Measurements from ENCODE around the gene UTP20. TPM values are rescaled to one million over a fixed set of nuclear protein-coding genes. Genes with fewer than 3 reads are reported as not detected.

Gene UTP20
- 13.5 and 13.6 TPM in 2 replicates for total RNA-seq (2014; rRNA removed; shearing (Covaris generic))

DNA sequence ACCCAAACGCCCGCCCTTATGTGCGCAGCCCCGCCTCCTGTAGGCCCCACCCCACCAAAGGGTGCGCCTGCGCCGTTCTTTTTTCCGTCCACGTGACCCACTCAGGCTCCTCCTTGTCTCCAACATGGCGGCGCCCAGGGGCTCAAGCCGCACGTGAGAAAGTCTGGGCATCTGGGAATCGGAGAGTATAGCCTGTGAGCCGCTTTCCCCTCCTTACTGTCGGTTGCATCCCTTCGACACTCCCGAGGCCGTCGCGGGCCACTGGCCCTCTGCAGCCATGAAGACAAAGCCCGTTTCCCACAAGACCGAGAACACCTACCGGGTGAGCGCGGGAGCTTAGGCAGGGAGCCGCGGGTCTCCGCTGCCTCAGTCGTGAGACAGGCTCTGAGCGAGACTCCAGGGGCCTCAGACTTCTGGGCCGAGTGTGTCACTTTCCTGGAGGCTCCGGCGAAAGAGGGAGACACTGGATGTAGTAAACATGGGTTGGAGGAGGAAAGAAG lies at the start of gene UTP20:
TSS of gene UTP20 (plus strand) at position 100 of the 500 bp plus-strand sequence. CDS start at position 278, 178 bp downstream.
- DNase-seq (ENCODE audit: low read depth): peak; percentile 79

DNA sequence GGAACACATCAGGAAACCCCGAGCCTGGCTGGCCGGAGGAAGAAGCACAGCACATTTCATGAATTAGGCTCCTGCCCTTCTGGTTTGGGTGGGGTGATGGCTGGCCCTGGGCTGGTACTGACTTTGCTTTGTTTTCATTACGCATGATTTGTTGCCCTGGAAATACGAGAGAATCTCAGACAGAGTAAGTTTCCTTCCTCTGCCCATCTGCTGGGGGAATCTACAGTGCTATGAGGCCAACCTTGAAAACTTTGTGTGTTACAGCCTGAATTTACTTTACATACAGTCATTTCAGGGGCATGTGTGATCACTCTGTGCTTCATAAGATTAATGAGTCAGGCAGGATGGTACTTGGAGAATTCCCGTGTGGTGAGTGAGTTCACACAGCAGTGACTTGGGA lies 49.4 kb upstream of the UTP20 start:
- DNase-seq (ENCODE audit: low read depth): peak; percentile 78

DNA sequence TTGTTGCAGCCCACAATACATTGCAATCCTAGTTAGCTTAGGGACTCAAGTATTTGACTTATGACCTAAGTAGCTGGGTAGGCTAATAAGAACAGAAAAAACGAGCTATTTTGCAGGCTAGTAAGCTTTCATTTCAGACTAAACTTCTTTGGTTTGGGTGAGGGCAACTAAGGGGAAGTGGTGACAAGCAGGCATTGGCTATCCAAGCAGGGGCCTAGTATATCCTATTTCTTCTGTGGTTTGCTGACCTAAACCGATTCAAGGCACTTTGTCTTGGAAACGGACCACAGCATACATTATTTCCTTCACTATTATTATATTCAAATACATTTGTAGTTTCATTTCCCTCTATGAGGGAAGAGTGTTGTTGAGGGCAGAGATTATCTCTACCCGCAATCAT lies 48.3 kb upstream of the UTP20 start:
- DNase-seq (ENCODE audit: low read depth): no peak

DNA sequence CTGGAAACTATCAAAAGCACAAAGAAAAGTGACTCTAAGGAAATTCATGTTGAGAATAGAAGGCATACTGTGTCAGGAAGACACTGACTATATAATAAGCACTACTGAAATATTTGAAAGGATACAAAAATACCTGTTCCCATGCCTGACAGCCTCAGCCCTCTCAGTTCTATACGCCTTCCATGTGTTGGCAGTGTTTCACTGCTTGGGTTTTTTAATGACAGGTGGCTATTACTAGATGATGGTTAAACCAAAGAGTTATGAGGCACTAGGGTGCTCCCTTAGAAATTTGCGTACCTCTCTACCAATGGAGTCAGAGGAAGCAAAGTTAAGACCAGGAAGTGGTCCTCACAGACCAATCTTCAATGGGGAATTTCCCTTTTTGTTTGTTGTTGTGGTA lies 44.2 kb upstream of the UTP20 start:
- no peak for DNase-seq (ENCODE audit: low read depth)

DNA sequence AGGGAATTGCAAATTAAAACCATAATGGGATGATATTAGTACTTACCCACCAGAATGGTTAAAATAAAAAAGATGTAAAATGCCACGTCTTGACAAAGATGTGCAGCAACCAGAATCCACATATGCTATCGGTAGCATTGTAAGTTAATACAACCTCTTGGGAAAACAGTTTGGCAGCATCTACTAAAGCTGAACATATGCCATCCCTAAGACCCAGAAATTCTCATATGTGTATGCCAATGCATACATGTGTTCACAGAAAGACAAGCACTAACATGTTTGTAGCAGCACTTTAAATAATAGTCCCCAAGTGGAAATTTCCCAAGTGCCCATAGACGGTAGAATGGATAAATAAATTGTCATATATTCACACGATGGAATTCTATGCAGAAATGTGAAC lies 41.6 kb upstream of the UTP20 start:
- no peak for DNase-seq (ENCODE audit: low read depth)

DNA sequence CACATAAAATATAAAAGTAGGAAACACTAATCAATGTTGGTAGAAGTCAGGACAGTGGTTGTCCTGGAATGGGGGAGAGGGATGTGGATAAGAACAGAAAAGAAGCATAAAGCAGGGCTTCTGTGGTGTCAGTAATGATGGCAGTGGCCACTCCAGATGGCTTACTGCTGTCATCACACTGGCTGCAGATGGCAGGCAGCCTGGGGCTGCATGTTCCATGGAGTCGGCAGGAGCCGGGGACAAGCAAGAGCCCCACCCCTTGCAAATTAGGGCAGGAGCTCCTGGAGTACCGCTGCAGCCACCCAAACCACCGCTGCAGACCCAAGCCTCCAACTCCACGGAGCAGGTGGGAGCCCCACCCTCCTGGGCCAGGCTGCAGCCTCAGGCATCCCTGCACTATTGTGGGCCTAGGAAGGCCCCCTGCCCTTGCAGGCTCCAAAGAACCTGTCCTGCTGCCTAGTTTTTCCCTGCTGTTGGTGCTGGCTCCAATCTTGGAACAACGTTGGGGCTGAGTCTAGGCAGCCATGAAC lies 41.0 kb upstream of the UTP20 start:
- DNase-seq (ENCODE audit: low read depth): no peak

DNA sequence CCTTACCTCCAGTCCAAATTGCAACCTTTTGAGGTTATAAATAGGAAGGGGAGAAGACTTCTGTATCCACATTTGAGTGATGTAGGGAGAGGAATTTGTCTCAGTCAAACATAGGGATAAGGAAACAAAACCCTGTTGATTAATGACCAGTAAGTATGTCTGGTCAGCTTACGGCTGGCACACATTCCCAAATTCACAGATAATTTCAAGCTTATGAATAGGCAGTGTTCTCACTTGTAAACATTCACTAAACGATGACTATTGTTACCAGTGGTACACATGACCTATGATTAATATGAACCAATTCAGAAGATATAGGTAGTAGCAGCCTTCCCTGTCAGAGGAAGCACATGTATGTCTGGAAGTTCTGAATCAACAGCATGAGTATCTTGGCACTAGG lies 36.8 kb upstream of the UTP20 start:
- DNase-seq (ENCODE audit: low read depth): no peak

DNA sequence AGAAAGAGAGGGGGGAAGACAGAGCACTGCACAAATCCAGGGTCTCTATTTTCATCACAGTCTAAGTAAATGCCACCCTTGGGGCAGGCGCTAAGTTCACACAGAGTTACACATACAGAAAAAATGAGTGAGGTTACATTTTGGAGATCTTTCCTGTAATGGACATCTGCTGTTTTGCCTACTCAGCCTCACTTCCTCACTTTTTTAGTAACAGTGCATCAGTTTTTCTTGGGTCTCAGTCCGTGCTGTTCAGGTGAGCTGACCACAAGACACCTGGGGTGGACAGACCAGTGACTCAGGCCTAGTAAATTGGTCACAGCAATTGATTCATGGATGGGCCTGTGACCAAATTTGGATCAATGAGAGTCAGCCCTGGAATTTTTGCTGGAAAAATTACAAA lies 36.3 kb upstream of the UTP20 start:
- DNase-seq (ENCODE audit: low read depth): no peak

DNA sequence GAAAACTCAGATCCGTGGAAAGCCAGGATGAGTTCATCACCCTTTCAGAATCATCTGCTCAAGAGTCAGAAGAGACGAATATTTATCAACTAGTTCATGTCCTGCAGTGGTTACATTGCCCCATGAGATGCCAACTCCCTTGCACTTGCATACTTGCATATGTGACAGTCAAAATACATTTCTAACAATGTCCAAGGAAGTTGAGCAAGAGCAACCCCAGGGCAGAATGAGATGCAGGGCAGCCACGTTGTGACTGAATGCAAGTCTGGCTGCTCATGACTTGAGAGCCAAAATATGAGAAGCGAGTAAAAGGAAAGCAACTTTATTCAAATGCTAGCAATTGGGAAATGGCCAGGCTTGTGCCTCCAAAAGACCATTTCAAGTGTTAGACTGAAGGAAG lies 23.6 kb upstream of the UTP20 start:
- no peak for DNase-seq (ENCODE audit: low read depth)

DNA sequence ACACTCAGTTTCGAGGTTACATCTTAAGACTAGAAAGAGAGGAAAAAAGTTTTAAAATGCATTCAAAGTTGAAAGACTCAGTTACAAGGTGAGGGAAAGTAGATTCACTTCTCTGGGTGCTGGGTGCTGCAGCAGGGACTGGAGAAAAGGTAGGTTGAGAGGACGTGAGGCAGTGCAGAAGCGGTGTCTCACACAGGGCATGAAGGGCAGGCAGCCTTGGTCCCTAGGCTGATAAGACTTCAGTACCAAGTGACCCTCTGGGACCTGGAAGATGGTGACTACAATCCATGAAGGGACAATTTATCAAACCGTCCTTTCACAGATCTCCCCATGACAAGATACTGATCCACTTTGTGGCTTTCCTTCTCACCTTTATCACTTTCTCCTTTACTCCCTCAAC lies 22.5 kb upstream of the UTP20 start:
- DNase-seq (ENCODE audit: low read depth): no peak

DNA sequence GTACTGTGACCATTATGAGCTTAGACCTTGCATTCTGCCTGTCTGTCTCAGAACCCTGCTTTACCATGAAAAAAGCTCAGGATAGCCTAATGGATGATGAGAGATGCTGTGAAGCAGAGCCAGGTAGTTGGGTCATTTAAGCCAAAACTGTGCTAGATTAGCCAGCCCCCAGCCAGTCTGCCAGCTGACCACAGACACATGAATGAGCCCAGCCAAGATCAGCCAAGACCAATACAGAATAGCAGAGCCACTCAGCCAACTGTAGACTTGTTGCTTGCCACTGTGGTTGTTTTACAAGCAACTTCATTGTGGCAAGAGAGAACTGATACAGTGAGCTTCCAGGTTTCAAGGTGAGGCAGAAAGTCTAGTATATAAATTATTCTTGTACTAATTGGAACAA lies 12.8 kb upstream of the UTP20 start:
- DNase-seq (ENCODE audit: low read depth): no peak

DNA sequence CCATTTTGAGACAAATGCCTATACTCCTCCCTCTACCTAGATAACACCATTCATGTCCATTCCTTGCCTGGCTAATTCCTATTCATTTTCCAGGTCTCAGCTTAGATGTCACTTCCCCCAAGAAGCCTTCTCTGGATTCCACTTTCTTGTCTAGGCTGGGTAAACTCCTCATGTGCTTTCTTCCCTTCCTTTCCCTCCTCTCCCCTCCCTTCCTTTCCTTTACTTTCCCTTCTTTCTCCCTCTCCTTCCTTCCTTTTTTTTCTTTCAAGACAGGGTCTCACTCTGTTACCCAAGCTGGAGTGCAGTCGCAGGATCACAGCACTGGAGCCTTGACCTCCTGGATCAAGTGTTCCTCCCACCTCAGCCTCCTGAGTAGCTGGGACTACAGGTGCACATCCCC lies 3.5 kb upstream of the UTP20 start:
- no peak for DNase-seq (ENCODE audit: low read depth)

DNA sequence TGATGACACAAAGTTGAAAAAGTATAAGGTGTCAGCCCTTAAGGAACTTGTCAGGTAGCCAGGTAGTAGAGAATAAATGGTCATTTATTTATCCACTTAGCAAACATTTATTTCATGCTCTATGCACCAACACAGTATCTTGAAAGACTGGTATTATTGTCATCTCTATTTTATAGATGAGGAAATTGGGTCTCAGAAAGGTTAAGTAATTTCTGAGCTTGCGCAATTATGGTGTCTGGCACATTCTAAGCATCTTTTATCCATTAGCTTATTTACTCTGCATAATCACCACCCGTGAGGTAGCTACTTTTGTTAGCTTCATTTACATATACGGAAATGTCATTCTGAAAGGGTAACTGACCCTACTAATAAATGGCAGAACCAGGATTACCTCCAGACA lies 2.5 kb upstream of the UTP20 start:
- no peak for DNase-seq (ENCODE audit: low read depth)

DNA sequence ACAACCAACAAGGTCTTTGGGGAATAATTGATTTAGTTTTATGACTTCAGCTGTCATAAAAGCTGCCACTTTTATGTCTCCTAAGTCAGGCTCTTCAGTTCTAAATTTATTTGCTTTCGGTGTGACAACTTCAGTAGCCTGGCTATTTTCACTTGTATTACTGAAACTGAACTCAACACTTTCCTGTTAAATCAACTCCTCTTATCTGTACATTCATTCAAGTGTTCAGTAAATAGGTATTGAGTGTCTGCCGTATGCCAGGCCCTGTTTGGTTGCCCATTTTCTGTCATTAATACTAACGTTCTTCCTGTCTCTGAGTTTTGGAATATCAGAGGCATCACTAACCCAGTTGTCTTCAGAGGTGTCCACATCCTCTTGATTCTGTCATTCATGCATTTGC lies 7.5 kb downstream of the UTP20 start:
- DNase-seq (ENCODE audit: low read depth): no peak

DNA sequence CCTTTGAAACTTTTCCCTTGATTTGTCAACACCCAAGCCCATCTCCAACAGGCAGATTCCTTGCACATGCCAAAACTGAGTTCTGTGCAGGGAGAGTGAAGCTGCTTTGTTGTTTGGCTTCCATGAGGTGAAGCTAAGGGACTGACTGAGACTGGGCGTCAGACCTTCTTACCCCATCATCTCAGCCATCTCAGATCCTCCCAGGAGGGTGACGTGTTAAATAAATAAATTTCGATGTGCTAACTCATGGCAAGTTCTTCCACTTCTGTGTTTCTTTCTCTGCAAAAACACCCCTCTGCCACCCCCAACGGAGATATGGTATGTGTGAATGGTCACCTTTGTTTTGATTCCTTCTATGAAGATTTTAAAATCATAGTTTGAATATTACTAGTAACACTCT lies 17.8 kb downstream of the UTP20 start:
- DNase-seq (ENCODE audit: low read depth): peak; percentile 11

DNA sequence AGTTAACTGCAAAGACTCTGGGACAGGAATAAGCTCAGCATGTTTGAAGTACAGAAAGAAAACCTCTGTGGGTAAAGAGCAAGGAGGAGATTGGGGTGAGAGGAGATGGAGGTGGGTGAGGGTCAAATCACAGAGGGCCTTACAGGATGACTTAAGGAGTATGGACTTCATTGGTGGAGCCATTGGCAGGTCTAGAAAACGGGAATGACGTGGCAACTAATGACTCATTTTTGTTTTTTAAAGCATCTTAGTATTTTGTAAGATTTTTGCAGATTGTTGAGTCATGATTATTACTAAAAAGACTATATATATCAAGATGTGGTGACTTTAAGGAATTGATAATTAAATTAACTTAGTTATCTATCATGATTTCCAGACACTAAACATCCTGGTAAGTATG lies 18.5 kb downstream of the UTP20 start:
- peak; percentile 68 for DNase-seq (ENCODE audit: low read depth)

DNA sequence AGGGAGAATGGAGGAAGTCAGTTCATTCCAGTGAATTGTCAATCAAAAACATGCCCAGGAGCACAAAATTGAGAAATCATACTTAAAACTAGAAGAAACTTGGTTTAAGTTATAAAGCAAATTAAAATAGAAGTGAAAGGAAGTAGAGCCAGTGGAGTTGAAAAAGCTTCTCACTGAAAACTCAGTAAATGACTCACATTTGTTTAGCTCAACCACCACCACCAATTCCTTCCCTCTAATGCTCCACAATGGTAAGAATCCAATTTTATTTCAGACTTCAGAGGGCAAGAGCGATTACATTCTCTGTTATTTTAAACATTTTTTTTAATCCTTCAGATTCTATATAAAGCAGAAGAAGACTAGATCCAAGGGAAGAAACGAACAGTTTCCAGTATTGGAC lies 19.4 kb downstream of the UTP20 start:
- DNase-seq (ENCODE audit: low read depth): peak; percentile 28

DNA sequence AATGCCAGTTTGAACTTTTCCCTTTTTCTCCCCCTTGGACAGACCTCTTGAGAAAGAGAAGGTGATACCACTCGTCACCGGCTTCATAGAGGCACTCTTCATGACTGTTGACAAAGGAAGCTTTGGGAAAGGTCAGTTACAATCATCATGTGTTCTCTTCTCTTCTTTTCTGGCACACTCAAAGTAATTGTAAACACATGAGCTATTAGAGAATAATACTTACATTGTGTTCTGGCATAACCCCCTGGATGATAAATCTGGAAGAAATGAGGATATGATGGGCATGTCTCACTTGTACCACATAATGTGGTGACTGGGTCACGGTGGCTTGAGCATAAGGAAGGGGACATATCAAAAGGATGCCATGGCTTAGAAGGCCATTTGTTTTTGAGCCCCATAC lies 20.0 kb downstream of the UTP20 start:
- DNase-seq (ENCODE audit: low read depth): peak; percentile 42

DNA sequence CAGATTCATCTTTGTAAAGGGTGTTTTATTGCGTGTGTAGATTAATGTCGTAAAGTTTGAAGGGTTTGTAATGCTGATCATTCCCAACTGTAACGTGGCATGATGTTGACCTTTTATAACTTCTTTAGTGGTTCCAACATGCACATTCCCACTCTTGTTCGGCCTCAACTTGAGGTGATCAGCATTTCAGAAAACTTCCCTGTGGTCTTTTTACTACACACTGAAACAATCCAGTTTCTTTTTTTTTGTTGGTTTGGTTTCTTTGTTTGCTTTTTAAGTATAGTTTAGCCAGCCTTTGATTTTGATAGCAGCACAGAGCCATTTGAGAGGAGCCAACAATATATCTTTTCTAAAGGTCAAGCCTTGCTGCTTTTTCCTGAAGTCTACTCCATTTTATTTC lies 22.8 kb downstream of the UTP20 start:
- no peak for DNase-seq (ENCODE audit: low read depth)

DNA sequence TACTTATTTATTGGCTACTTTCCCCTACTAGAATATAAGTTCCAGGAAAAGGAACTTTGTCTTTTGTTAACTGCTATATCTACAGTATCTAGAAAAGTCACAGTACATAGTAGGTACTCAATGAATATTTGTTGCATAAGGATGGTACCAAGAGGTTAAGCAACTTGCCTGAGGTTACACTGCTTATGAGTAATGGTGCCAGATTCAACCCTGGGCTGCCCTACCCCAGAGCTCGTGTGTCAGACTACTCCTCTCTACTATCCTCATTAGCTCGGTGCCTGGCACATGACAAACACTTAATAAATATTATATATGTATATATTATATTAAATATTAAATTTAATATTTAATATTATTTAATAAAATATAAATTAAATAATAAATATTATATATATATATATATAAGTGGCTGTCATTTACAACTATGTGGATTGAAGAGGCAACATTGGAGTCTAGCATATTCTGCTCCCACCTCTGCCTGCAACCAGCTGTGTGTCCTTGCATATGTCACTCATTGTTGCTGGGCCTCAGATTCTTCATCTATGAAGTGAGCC lies 25.4 kb downstream of the UTP20 start:
- no peak for DNase-seq (ENCODE audit: low read depth)

DNA sequence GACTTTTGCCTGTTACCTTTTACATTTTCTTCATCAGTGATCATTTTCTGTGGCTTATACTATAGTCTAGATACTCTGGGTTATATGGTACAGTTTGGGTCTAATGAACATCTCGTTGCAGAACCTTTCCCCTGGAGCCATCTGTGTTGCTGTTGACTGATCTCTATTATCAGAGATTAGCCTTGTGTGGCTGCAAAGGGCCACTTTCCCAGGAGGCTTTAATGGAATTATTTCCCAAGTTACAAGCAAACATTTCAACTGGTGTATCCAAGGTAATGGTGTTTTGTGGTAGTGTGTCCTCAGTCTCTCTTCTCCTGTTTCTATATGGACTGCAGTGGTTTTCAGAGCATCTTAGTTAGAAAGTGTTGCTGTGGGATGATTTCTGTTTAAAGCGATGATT lies 25.9 kb downstream of the UTP20 start:
- DNase-seq (ENCODE audit: low read depth): no peak

DNA sequence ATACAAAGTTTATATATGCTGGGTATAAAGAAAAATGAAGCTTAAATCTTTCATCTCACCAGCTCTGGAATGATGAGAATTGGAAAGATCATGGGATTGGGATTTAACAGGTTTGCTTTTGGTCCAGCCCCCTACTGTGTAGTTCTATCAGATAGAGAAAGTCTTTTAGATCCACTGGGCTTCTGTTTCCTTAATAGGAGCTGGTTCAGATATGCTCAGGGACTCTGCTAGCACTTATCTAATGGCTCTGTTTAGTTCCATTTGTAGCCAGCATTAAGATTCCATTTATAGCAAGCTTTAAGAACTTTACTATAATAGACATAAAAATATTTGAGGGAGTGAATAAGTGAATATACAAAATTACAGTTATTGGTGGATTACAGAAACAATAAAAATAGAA lies 42.6 kb downstream of the UTP20 start:
- DNase-seq (ENCODE audit: low read depth): no peak

DNA sequence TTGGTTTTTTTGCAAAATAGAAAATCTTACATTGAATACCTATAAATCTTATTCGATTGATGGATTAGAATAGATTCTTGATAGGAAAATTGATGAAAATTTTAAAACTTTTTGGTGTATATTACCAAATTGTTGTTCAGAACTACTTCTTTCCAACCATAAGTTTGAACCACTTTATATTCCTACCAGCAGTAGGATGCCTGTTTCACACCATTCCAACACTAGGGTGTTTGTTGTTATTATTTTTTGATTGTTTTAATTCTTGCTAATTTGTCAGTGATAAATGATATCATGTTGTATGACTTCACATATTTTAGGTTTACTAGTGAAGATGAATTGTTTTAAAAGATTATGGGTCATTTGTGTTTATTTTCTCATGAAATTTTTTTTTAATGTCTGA lies 43.4 kb downstream of the UTP20 start:
- no peak for DNase-seq (ENCODE audit: low read depth)

DNA sequence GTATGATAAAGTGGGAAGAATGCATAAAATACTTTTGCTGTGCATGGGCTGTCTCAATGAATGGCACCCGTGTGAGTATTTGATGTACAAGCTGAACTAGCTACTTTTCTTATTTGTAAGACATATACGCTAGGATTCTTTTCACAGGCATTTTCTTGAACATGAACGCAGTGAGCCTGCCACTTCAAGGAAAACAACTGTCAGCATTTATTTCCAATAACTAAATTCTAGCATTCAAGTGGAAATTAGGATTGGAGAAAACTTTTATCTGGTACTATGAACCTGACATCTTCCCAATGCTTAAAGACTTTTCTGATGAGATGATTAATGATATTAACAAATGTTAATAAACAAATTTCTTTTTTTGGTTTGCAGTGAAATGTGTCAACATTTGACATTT lies 45.7 kb downstream of the UTP20 start:
- no peak for DNase-seq (ENCODE audit: low read depth)
